ENCODE measurements around the gene INTS11. TPM values are rescaled to one million over a fixed set of nuclear protein-coding genes. Genes with fewer than 3 reads are reported as not detected.

INTS11 gene
- total RNA-seq: 10 to 100 TPM; 61.5 to 82.0 (median 63.6) TPM

DNA sequence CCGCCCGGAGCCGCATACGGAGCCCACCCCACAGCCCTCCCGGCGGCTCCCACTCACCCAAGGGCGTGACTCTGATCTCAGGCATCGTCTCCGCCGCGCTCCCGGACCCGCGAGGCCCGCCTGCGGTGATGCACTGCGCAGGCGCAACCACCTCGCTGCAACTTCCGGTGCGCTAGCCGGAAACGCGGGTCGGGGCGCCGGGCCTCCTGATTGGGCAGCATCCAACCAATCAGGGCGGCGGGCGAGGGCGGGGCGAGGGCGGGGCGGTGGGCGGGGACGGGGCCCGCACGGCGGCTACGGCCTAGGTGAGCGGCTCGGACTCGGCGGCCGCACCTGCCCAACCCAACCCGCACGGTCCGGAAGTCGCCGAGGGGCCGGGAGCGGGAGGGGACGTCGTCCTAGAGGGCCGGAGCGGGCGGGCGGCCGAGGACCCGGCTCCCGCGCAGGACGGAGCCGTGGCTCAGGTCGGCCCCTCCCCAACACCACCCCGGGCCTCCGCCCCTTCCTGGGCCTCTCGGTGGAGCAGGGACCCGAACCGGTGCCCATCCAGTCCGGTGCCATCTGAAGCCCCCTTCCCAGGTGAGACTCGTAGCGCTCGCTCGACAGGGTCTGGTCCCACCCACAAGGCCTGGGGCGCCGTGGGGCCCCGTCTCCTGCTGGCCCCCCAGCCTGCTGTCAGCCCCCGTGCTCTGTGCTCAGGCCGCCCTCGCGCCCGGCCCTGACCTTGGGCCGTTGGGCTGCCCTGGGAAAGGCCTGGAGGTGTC lies at the start of gene INTS11, which contains the start of gene CPTP:
Gene INTS11, minus strand, starts transcription at position 137 of the 764 bp plus-strand sequence. Its CDS starts 52 bp downstream, at position 85.
Gene CPTP, plus strand, starts transcription at position 279 of the 764 bp plus-strand sequence. CDS start 2,109 bp downstream, outside the sequence.
- Histone ChIP-seq H3K27me3 (no peaks in the 10 kb centered on the region), H3K4me3 (peak within 1 kb of the TSS; percentile 81 to 100 (median 92)), H3K27ac (peak within 1 kb of the TSS; percentile 95 to 98 (median 96)), H3K36me3 (peaks cover 13 to 62% (median 19%) of the 10 kb centered on the region in 3 donors), H3K9me3 (no peaks in the 10 kb centered on the region), H3K4me1 (peaks cover 15 to 68% (median 44%) of the 10 kb centered on the region in 3 donors)
- intact Hi-C loops (cut with DNase I): no loop called here
- 0% methylated on average over 3 of the region's 84 CpGs; no CpG with 5 or more reads in 1 of the 2 donors for WGBS, 2 donors
- TF ChIP-seq POLR2A (IDR thresholded peaks at IDR 0.05) (peak in 2 of 4 donors; percentile 68 to 82), CTCF (IDR thresholded peaks at IDR 0.05) (no peak)
- peak; percentile 61 for DNase-seq

GRCh38 chr1:1373815-1374588 lies 49.5 kb upstream of the INTS11 start:
- intact Hi-C loops (cut with DNase I): no loop called here
- Histone ChIP-seq H3K27me3 (no peaks in the 10 kb centered on the region), H3K4me3 (peak overlapping the region; percentile 85 to 100 (median 96)), H3K4me1 (peaks cover 26 to 56% (median 38%) of the 10 kb centered on the region in 3 donors), H3K36me3 (peaks cover 0 to 20% (median 0%) of the 10 kb centered on the region in 3 donors), H3K9me3 (no peaks in the 10 kb centered on the region), H3K27ac (peak overlapping the region; percentile 95 to 97 (median 97))
- 20 to 63% methylated on average over 1 to 40 of the region's 52 CpGs for WGBS, 2 donors
- TF ChIP-seq CTCF (IDR thresholded peaks at IDR 0.05): no peak
- TF ChIP-seq POLR2A (IDR thresholded peaks at IDR 0.05): no peak
- DNase-seq: no peak

- WGBS, 2 donors: 61 to 79% methylated on average over 10 to 13 of the region's 26 CpGs
- H3K27me3 ChIP-seq: no peaks in the 10 kb centered on the region
- TF ChIP-seq CTCF (IDR thresholded peaks at IDR 0.05): no peak
- TF ChIP-seq POLR2A (IDR thresholded peaks at IDR 0.05): no peak
- intact Hi-C loops (cut with DNase I): no loop called here
- H3K27ac ChIP-seq: no peak overlapping the region
- peaks cover 26 to 56% (median 38%) of the 10 kb centered on the region in 3 donors for H3K4me1 ChIP-seq
- H3K36me3 ChIP-seq: peaks cover 0 to 20% (median 0%) of the 10 kb centered on the region in 3 donors
- DNase-seq: no peak
- H3K9me3 ChIP-seq: no peaks in the 10 kb centered on the region
- peak overlapping the region in 2 of 4 donors; percentile 85 to 96 for H3K4me3 ChIP-seq
Measured at GRCh38 chr1:1373051-1373814, 48.8 kb upstream of the INTS11 start.

- no peak for DNase-seq
Measured at GRCh38 chr1:1371746-1372711, 47.6 kb upstream of the INTS11 start.

More at GRCh38 chr1:1371746-1372711, 47.6 kb upstream of the INTS11 start:
- H3K9me3 ChIP-seq: no peaks in the 10 kb centered on the region
- TF ChIP-seq CTCF (IDR thresholded peaks at IDR 0.05) (peak; percentile 77 to 97 (median 90)), POLR2A (IDR thresholded peaks at IDR 0.05) (no peak)
- H3K4me3 ChIP-seq: peak overlapping the region in 1 of 4 donors; percentile 33
- H3K4me1 ChIP-seq: peaks cover 26 to 54% (median 38%) of the 10 kb centered on the region in 3 donors
- intact Hi-C loops (cut with DNase I): no loop called here
- no peaks in the 10 kb centered on the region for H3K27me3 ChIP-seq
- H3K36me3 ChIP-seq: peaks cover 0 to 20% (median 0%) of the 10 kb centered on the region in 3 donors
- H3K27ac ChIP-seq: peak overlapping the region in 1 of 4 donors; percentile 14
- 25% methylated on average over 16 of the region's 26 CpGs; no CpG with 5 or more reads in 1 of the 2 donors for WGBS, 2 donors
